Ramos (cell line): ENCODE data around the gene DNAL4.

Experiments used
- in situ Hi-C: fragments of 300-500 bp; cut with MboI; formaldehyde crosslinking; loops from one replicate; pipeline ENCODE4 v1.14.3; 2022; ENCODE audit warnings: low sequenced_read_pairs; ENCODE audit not compliant: unreplicated experiment

Gene DNAL4

GRCh38 chr22:38789606-38790005 is 4.3 kb downstream of the DNAL4 start:
- in situ Hi-C loops = loop anchor here (5.0 kb wide), 1 partner anchor 43 kb away; no protein-coding TSS in a partner anchor

DNA sequence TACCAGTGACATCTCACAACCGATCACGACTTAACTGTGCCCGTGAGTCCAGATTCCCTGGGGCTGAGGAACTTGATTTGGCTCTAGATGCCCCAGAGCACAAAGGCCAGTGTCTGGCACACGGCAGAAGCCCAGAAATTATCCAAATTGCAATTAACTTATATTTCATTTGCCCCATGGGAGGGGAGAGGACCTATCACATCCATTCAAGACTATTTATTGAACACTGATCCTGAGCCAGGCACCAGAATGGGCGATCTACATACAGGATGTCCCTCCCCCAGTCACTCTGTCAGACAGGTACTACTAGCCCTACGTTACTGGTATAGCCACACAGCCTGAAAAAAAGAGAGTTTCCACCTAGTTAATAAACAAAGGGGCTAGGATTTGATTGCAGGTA is 5.1 kb downstream of the DNAL4 start:
- in situ Hi-C loops = loop anchor here (5.0 kb wide), 1 partner anchor 43 kb away; no protein-coding TSS in a partner anchor

GRCh38 chr22:38788021-38788816 is 5.7 kb downstream of the DNAL4 start:
- in situ Hi-C loops = loop anchor here (5.0 kb wide), 1 partner anchor 44 kb away; no protein-coding TSS in a partner anchor

- in situ Hi-C loops = loop anchor here (5.0 kb wide), 1 partner anchor 46 kb away; no protein-coding TSS in a partner anchor
These were observed 7.3 kb downstream of the DNAL4 start for GRCh38 chr22:38786631-38787030.

DNA sequence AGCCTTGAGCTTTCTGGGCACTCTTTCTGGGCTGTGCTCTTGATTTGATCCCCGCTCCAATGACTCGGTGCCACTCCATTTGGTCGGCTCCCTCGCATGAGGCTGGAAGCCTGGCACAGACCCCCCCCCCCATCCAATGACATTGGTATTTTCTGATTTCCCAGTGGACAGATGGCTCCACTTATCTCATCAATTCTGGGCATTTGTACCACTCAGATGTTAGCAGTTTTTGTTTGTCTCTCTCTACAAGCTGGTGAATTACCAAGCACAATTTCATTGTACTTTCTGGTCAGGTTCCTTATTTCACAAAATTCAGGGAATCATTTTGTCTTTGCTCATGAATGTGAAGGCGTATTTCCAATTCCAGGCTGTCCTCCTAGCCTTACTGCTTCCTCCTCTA is 9.1 kb downstream of the DNAL4 start:
- in situ Hi-C loops = loop anchor here (5.0 kb wide), 1 partner anchor 47 kb away; no protein-coding TSS in a partner anchor

GRCh38 chr22:38784035-38784434 is 9.9 kb downstream of the DNAL4 start:
- in situ Hi-C loops = no loop called here

DNA sequence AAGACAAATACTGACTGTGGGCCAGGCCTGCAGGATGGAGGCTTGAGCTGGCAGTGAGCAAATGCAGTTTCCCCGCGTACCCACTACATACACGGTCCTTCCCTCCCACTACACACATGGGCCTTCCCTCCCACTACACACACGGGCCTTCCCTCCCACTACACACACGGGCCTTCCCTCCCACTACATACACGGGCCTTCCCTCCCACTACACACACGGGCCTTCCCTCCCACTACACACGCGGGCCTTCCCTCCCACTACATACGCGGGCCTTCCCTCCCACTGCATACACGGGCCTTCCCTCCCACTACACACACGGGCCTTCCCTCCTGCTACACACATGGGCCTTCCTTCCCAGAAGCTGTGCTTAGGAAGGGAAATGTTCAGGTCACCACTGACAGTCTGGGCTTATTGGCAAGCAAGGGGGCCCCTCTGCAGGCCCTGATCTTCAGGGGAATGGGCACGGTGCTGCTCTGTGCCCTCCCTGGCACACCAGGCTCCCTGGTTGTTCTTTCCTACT is 10.8 kb downstream of the DNAL4 start:
- in situ Hi-C loops = no loop called here

DNA sequence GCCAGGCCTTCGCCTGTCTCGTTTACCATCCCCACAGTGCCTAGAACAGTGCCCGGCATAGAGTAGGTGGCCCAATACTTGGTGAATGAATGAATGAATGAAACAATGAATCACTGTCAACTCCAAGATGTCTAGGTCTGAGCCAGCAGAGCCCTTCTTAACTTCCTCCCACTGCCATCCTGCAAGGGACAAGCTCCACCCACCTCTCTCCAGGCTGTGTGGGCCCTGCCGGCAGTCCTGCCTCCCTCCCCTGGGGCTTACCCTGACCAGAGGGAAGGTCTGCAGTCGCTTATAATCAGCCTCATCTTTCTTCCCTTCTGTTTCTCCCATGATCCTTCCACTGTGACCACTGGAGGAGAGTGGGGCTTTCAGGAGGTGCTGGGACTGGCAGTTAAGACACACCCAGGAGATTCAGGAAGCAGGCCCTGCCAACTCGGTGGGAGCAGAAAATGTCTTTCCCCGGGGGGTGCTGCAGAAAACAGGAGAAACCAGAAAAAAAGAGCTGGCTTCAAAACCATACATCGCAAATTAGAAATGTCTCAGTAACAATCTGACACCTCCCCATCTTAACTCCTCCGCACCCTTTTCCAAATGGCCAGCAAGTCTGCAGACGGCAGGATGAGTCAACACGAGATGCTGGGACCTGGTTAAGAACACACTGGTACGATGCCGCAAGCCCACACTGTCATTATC is 11.4 kb downstream of the DNAL4 start:
- in situ Hi-C loops = no loop called here

DNA sequence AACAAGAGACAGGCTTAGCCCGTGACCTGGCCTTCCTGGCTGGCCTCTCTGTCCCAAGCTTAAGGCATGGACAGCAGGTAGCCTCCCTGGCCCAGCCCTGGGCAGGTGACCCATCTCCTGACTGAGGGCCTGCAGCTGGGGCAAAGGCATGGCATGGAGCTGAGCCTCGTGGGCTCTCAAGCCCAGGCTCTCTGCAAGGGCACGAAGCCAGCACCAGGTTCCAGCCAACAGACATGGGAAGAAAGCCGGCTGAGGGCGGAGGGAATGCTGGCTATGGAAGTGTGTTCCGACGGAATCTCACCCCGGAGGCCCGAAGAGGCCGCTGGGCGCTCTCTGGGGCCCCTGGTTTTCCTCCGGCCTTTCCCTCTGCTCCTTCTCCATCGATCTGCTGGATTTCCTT is 12.9 kb downstream of the DNAL4 start:
- in situ Hi-C loops = no loop called here

DNA sequence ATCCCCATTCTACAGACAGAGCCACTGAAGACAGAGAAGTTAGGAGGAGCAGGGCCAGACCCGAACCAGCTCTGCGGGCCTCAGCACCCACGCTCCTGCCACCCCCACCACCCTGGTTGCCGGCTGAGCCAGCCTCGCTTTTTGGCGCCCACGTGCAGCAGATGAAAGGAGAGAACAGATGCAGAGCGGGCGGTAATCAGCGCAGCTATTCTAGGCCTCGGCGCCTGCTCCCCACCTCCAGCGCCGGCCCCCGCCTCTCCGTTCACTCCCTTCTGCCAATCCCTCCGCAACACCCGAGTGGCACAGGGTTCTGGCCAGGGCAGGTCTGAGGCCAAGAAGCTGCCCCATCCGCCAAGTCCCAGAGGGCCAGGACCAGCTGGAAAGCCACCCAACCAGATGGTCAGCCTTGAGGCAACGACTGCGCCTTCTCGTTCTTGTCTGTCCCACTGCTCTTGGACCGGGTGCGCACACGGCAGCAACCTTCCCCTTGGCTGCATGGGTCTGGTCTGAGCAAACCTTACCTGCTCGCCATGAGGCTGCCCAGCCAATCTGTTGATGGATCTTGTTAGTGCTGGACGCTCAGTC is 16.8 kb downstream of the DNAL4 start:
- in situ Hi-C loops = no loop called here

DNA sequence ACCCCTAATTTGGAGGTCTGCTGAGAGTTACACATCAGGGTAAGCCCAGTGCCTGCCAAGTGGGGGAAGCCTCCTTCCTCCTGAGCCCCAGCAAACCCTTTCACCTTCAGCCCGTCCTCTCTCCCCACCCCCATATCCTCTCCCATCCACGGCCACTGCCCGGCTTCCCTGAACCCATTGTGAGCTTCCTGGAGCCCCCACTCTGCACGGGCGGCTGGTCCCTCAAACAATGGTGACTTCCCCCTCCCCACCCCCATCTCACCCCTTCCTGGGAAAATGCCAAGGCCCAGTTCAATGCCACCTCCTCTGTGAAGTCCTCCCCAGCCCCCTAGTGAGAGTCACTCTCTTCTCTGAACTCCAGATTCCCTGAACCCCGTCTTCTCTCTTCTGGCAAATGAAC is 17.9 kb downstream of the DNAL4 start:
- in situ Hi-C loops = no loop called here

- in situ Hi-C loops = no loop called here
These were observed 18.3 kb downstream of the DNAL4 start for GRCh38 chr22:38775656-38776055.

DNA sequence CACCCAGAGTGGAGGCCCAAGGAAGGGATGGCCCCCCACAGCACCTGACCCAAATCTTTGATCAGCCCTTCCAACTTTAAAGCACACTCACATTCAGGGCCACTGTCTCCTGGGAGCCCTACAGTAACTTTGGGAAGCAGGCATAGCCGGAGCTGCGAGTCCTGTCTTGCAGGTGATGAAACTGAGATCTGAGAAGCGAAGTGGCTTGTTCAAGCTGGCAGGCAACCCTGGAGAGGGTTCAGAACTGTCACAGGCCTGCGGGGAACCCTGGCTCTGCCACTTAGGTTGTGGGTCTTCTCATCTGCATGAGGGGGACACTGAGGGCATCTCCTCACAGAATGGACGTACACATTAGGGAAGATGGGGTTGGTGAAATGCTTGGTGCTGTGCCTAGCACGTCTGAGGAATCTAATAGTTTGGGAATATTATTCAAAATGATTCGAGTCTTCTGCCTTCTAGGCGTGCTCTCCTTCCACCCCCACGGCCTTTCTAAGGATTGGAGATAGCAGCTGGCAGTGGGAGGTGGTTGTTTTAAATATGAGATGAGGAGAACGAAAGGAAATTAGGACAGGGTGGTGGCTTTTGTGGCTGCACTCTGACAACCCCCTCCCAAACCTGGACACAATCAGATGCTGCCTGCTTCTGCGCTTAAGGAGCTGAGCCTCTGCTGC is 19.3 kb downstream of the DNAL4 start:
- in situ Hi-C loops = no loop called here

DNA sequence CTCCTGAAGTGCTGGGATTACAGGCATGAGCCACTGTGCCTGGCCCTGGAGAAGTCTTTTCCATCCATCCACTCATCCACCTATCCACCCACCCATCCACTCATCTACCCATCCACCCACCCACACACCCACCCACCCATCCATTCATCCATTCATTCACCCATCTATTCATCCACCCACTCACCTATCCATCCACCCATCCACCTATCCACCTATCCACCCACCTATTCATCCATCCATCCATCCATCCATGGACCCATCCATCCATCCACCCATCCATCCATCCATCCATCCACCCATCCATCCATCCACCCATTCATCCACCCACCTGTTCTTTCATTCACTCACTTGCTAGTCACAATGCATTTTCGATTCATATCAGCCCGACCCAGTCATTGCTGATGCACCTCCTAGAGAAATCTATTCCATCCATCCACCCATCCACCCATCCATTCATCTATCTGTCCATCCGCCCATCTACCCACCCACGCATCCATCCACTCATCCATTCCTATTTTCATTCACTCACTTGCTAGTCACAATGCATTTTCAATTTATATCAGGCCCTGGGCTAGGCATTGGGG is 20.5 kb downstream of the DNAL4 start:
- in situ Hi-C loops = no loop called here

DNA sequence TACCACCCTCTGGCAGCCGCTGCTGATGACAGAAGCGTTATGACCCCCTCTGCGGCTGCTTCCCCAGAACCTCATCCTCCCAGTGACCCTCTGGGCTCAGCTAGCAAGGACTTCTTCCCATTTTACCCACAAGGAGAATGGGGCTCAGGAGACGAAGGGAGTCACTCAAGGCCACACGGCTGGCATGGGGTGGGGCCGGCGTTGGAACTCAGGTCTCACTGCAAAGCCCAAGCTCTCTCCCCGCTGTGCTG is 21.4 kb downstream of the DNAL4 start:
- in situ Hi-C loops = no loop called here

GRCh38 chr22:38770257-38770949 is 23.5 kb downstream of the DNAL4 start:
- in situ Hi-C loops = no loop called here

DNA sequence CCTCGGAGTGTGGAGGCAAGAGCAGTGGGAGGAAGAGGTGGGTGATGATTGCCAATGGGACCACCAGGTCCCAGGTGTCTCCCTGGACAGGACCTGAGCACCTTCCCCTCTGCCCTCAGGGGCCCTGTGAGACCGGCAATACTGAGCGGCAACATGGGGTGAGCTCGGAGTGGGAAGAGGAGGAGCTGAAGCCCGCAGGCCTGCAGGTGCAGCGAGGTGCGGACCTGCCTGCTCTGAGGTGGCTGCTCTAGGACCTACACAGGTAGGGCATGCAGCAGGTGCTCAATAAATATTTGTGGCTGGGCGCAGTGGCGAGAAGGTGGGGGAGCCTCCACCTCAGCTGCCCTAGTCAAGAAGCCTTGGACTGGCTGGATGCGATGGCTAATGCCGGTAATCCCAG is 25.9 kb downstream of the DNAL4 start:
- in situ Hi-C loops = no loop called here

GRCh38 chr22:38767313-38767712 is 26.6 kb downstream of the DNAL4 start:
- in situ Hi-C loops = no loop called here

- in situ Hi-C loops = no loop called here
These were observed 27.7 kb downstream of the DNAL4 start for GRCh38 chr22:38766076-38766777.
